ENCODE data around the gene PJA2. TPM values are rescaled to one million over a fixed set of nuclear protein-coding genes. Genes with fewer than 3 reads are reported as not detected.
A peak's percentile ranks its signal among the peaks of the same experiment; 100 is the strongest.

The PJA2 gene
- total and polyA plus RNA-seq, 9 of the 15 experiments (the other 6 are each of a cell fraction or from before 2014, with no cell fraction given), result 25.1 to 82.1 (median 50.1) TPM

DNA sequence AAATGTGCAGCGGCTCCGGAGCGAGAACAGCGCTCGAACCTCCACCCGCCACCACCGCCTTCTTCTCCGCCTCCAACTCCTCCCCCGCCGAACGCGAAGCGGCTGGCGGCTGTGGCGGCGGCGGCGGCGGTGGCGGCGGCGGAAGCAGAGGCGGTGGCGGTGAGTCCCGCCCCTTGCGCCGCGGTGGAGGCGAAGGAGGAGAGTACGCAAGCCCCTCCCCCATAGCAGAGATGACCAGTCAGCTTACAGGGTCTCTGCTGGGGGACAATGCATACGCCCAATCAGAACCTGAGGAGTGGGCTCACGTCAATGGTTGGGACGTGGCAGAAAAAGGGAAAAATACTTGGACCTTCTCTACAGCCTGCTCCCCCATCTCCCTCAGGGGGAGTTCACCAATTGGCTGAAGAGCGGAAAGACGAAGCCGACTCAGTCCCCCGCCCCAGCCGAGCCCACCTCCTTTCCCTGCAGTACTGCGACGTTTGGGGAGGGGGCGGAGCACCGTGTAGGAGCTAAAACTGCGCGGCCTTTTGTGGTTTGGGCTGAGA is at the start of gene PJA2 (continued):
- TF ChIP-seq CEBPB (tag; IDR thresholded peaks at IDR 0.05) (no peak), TSHZ1 (CRISPR knock-in tag; IDR thresholded peaks at IDR 0.05) (no peak), MAFG (tag; conservative IDR thresholded peaks at IDR 0.05) (no peak), POLR2AphosphoS5 (IDR thresholded peaks at IDR 0.05; ENCODE audit: control insufficient read depth, insufficient read depth, low read depth, low read length) (peak; percentile 44; the same call in 1 of the 2 replicates), DIDO1 (tag; IDR thresholded peaks at IDR 0.05; ENCODE audit: low read depth) (no peak), MECOM (CRISPR knock-in tag; IDR thresholded peaks at IDR 0.05) (no peak), GATA2 (CRISPR knock-in tag; IDR thresholded peaks at IDR 0.05) (no peak), GTF2B (IDR thresholded peaks at IDR 0.05; ENCODE audit: extremely low read depth, insufficient read length) (no peak), ASH1L (IDR thresholded peaks at IDR 0.05; ENCODE audit: borderline replicate concordance, low read depth, partially characterized antibody) (peak; percentile 67), TBP (optimal IDR thresholded peaks at IDR 0.05; ENCODE audit: low read depth, low read length) (peak; percentile 23), TEAD2 (tag; IDR thresholded peaks at IDR 0.05) (no peak), SMAD2 (IDR thresholded peaks at IDR 0.05; ENCODE audit: low read depth, low read length) (no peak), CBX2 (IDR thresholded peaks at IDR 0.05; ENCODE audit: insufficient read depth, low read length, poor library complexity, severe bottlenecking) (no peak), LEF1 (IDR thresholded peaks at IDR 0.05) (no peak), FUS (optimal IDR thresholded peaks at IDR 0.05; ENCODE audit: low read depth, low read length) (no peak), TBL1XR1 (IDR thresholded peaks at IDR 0.05; ENCODE audit: low read length in 2 of 2) (no peak), SP2 (IDR thresholded peaks at IDR 0.05; ENCODE audit: extremely low read depth, low read depth, low read length, poor library complexity, severe bottlenecking) (peak; percentile 60), NFIC (IDR thresholded peaks at IDR 0.05) (no peak)
- TF ChIP-seq, protein P1, sequence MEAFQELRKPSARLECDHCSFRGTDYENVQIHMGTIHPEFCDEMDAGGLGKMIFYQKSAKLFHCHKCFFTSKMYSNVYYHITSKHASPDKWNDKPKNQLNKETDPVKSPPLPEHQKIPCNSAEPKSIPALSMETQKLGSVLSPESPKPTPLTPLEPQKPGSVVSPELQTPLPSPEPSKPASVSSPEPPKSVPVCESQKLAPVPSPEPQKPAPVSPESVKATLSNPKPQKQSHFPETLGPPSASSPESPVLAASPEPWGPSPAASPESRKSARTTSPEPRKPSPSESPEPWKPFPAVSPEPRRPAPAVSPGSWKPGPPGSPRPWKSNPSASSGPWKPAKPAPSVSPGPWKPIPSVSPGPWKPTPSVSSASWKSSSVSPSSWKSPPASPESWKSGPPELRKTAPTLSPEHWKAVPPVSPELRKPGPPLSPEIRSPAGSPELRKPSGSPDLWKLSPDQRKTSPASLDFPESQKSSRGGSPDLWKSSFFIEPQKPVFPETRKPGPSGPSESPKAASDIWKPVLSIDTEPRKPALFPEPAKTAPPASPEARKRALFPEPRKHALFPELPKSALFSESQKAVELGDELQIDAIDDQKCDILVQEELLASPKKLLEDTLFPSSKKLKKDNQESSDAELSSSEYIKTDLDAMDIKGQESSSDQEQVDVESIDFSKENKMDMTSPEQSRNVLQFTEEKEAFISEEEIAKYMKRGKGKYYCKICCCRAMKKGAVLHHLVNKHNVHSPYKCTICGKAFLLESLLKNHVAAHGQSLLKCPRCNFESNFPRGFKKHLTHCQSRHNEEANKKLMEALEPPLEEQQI (IDR thresholded peaks at IDR 0.05), result no peak
